C4-2B (cell line): ENCODE results near the gene ST8SIA4.

Experiments
- CTCF ChIP-seq: fragments of 450-650 bp; conservative IDR thresholded peaks from 2 replicates; pipeline ENCODE4 v1.5.1; 2017; ENCODE audit warnings: mild to moderate bottlenecking
- ZFX ChIP-seq: fragments of 450-650 bp; IDR thresholded peaks from 2 replicates; pipeline ENCODE4 v1.6.1; 2017

GRCh38 chr5:100860407-100860806 is 42.7 kb downstream of the ST8SIA4 start:
- TF ChIP-seq CTCF (no peak), ZFX (no peak)
